Gastrocnemius medialis (tissue), 4 donors: ENCODE data around the gene ACIN1.

Experiments
- CTCF ChIP-seq, 5 experiments: fragments of 450-650 bp in 3 of 5; fragments of 200-600 bp in 2 of 5; sonication (generic) in 2 of 5; IDR thresholded peaks in 4 of 5; conservative IDR thresholded peaks in 1 of 5; 1 replicate in 4 of 5; 2 replicates in 1 of 5; pipeline ENCODE4 v1.5.1; 2016 to 2019; ENCODE audit warnings: antibody characterized with exemption in 5 of 5, mild to moderate bottlenecking in 3 of 5, moderate library complexity in 3 of 5
- POLR2A ChIP-seq, 2 donors: fragments of 450-650 bp; IDR thresholded peaks; one replicate each; pipeline ENCODE4 v1.6.1; 2017; ENCODE audit warnings: antibody characterized with exemption in 2 of 2, mild to moderate bottlenecking in 2 of 2, moderate library complexity in 2 of 2

- TF ChIP-seq POLR2A (IDR thresholded peaks at IDR 0.05) (no peak), CTCF (IDR thresholded peaks at IDR 0.05 in 4 of 5, conservative IDR thresholded peaks at IDR 0.05 in 1 of 5) (no peak)
Observed at GRCh38 chr14:23044840-23045239, 50.1 kb downstream of the ACIN1 start.
